Esophagus mucosa (tissue), 1 donor: ENCODE results near the gene FAM174B. TPM values are rescaled to one million over a fixed set of nuclear protein-coding genes. Genes with fewer than 3 reads are reported as not detected.

ENCODE experiments used
- ATAC-seq: fragments of 200-7000 bp; cut with Tn5 transposase; one replicate; pipeline ENCODE4 v1.9.1; 2020
- total RNA-seq: library from RNA; stranded (reverse); gene quantifications from one replicate; pipeline ENCODE4 v1.2.4, GENCODE V29; 2023
- donor health status: DM: yes; HTN: yes; CAD: no.

Gene FAM174B
- total RNA-seq, 1 donor from 2014 or later: 4.3 TPM

GRCh38 chr15:92664178-92664900 is 8.8 kb upstream of the FAM174B start:
- ATAC-seq: no peak

GRCh38 chr15:92663250-92663951 is 7.8 kb upstream of the FAM174B start:
- no peak for ATAC-seq

GRCh38 chr15:92662762-92663161 is 7.2 kb upstream of the FAM174B start:
- ATAC-seq: no peak

GRCh38 chr15:92661956-92662355 is 6.4 kb upstream of the FAM174B start:
- ATAC-seq: no peak

GRCh38 chr15:92661069-92661468 is 5.5 kb upstream of the FAM174B start:
- ATAC-seq: no peak

GRCh38 chr15:92657486-92657885 is 1.9 kb upstream of the FAM174B start:
- no peak for ATAC-seq

GRCh38 chr15:92656089-92656488 is 514 bp upstream of the FAM174B start:
- ATAC-seq: no peak

GRCh38 chr15:92654662-92655061 is 913 bp downstream of the FAM174B start:
- no peak for ATAC-seq

- peak; percentile 57 for ATAC-seq
Observed at GRCh38 chr15:92653836-92654539, 1.6 kb downstream of the FAM174B start.

GRCh38 chr15:92653366-92653765 is 2.2 kb downstream of the FAM174B start:
- ATAC-seq: no peak

- ATAC-seq: no peak
Observed at GRCh38 chr15:92652576-92652966, 3.0 kb downstream of the FAM174B start.

- no peak for ATAC-seq
Observed at GRCh38 chr15:92651877-92652575, 3.5 kb downstream of the FAM174B start.

GRCh38 chr15:92650966-92651365 is 4.6 kb downstream of the FAM174B start:
- ATAC-seq: no peak

- no peak for ATAC-seq
Observed at GRCh38 chr15:92650256-92650655, 5.3 kb downstream of the FAM174B start.

- no peak for ATAC-seq
Observed at GRCh38 chr15:92648190-92648875, 7.2 kb downstream of the FAM174B start.

GRCh38 chr15:92647467-92648163 is 8.0 kb downstream of the FAM174B start:
- ATAC-seq: no peak

GRCh38 chr15:92646216-92646615 is 9.4 kb downstream of the FAM174B start:
- no peak for ATAC-seq

- no peak for ATAC-seq
Observed at GRCh38 chr15:92645731-92646130, 9.8 kb downstream of the FAM174B start.

GRCh38 chr15:92645051-92645631 is 10.4 kb downstream of the FAM174B start:
- peak; percentile 13 for ATAC-seq

- ATAC-seq: no peak
Observed at GRCh38 chr15:92643849-92644815, 11.4 kb downstream of the FAM174B start.
